Measurements from ENCODE around the gene NR5A2. TPM values are rescaled to one million over a fixed set of nuclear protein-coding genes. Genes with fewer than 3 reads are reported as not detected.

NR5A2 gene
- total and polyA plus RNA-seq, 10 of the 15 experiments (the other 5 are each of a cell fraction or from before 2014, with no cell fraction given) = 0.02 to 0.60 (median 0.15) TPM; not detected in 1

GRCh38 chr1:200115532-200115931 is 88.0 kb downstream of the NR5A2 start (continued):
- TF ChIP-seq SPI1 (IDR thresholded peaks at IDR 0.05; ENCODE audit: borderline replicate concordance, insufficient read depth, low read depth, low read length) = peak; percentile 60
- TF ChIP-seq, protein P1, sequence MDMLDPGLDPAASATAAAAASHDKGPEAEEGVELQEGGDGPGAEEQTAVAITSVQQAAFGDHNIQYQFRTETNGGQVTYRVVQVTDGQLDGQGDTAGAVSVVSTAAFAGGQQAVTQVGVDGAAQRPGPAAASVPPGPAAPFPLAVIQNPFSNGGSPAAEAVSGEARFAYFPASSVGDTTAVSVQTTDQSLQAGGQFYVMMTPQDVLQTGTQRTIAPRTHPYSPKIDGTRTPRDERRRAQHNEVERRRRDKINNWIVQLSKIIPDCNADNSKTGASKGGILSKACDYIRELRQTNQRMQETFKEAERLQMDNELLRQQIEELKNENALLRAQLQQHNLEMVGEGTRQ (IDR thresholded peaks at IDR 0.05; ENCODE audit: borderline replicate concordance, low read depth, low read length) = no peak
- no peak for TF ChIP-seq DPF2 (IDR thresholded peaks at IDR 0.05)
- TF ChIP-seq RUNX3 (IDR thresholded peaks at IDR 0.05; ENCODE audit: low read length) = no peak
- peak; percentile 80 for TF ChIP-seq MTA2 (IDR thresholded peaks at IDR 0.05; ENCODE audit: low read depth)
- TF ChIP-seq TCF7 (IDR thresholded peaks at IDR 0.05; ENCODE audit: borderline replicate concordance) = no peak
- TF ChIP-seq SUPT20H (IDR thresholded peaks at IDR 0.05; ENCODE audit: borderline replicate concordance, control insufficient read depth, low read depth, low read length) = no peak
- no peak for TF ChIP-seq SREBF1 (IDR thresholded peaks at IDR 0.05; ENCODE audit: low read length)
- 0 out of 4 replicates have a peak, but pooled peaks of 1 of the 2 experiments have one; percentile 13 for TF ChIP-seq EP300 (IDR thresholded peaks at IDR 0.05; ENCODE audit: borderline replicate concordance in 1 of 2, control insufficient read depth in 1 of 2, low read depth in 2 of 2, low read length in 2 of 2)

DNA sequence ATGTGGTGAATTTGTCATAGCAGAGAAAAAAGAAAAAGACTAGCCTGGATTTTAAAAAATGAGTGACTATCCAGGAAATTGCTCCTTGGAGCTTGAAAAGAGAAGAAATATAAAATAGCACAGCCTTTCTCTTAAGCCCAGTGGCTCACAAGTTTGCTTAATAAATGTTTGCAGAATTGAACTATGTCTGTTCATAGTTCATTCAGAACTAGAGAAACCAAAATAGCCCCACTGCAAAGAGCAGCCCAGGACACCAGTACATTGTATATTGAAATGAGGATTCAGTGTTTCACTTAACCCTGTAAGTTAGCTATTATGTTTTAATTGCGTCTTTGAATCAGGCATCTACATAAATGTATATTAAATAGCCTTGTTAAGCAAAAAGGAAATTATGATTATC is 88.8 kb downstream of the NR5A2 start:
- no peaks in the 10 kb centered on the region for H3K9me3 ChIP-seq (replicated peaks; ENCODE audit: control insufficient read depth, insufficient read depth, low read length)
- no peak overlapping the region for H3K27ac ChIP-seq (ENCODE audit: control insufficient read depth, insufficient read depth)
- H2AFZ ChIP-seq (ENCODE audit: control insufficient read depth, low read depth, low read length) = no peak overlapping the region
- H3K4me2 ChIP-seq (ENCODE audit: control insufficient read depth, insufficient read depth) = no peak overlapping the region
- TF ChIP-seq PML (IDR thresholded peaks at IDR 0.05; ENCODE audit: low read length) (no peak), MTA3 (IDR thresholded peaks at IDR 0.05; ENCODE audit: borderline replicate concordance, low read length) (no peak), SPI1 (IDR thresholded peaks at IDR 0.05; ENCODE audit: borderline replicate concordance, insufficient read depth, low read depth, low read length) (no peak), CBX3 (IDR thresholded peaks at IDR 0.05; ENCODE audit: borderline replicate concordance, low read depth) (no peak)
- ChIA-PET CTCF (interaction anchor here (1.0 to 1.8 kb wide), 2 partner anchors 12 to 23 kb away, joined by 3 to 6 read pairs; no protein-coding TSS in a partner anchor), POLR2A (interaction anchor here (0.6 to 1.5 kb wide), 4 partner anchors 13 to 187 kb away, joined by 3 to 6 read pairs (median 4); no protein-coding TSS in a partner anchor), SMC1A (ENCODE audit: uncharacterized antibody, unreplicated experiment) (interaction anchor here (0.8 to 8.7 kb wide), 12 partner anchors 10 to 362 kb away, joined by 3 to 89 read pairs (median 5); no protein-coding TSS in a partner anchor), RAD21 (ENCODE audit: unreplicated experiment) (interaction anchor here (1.1 to 5.5 kb wide), 2 partner anchors 13 to 18 kb away, joined by 3 to 41 read pairs; no protein-coding TSS in a partner anchor)
- FAIRE-seq (no peak), DNase-seq (ENCODE audit: low read depth, low spot score) (no peak), ATAC-seq (0 out of 3 replicates have a peak, but pooled peaks have one; percentile 14)
- no peak overlapping the region for H3K4me3 ChIP-seq
- no peak overlapping the region for H3K9ac ChIP-seq (ENCODE audit: control insufficient read depth, insufficient read depth, low read length)
- intact Hi-C loops (cut with micrococcal nuclease; ENCODE audit: unreplicated experiment) (no loop called here), in situ Hi-C loops (cut with MboI) (no loop called here)
- no peaks in the 10 kb centered on the region; the same call in 1 of the 2 replicates for H3K4me1 ChIP-seq (ENCODE audit: control insufficient read depth, insufficient read depth, low read length)
- no peaks in the 10 kb centered on the region for H3K27me3 ChIP-seq (replicated peaks in 1 of 2; ENCODE audit: control insufficient read depth in 2 of 2, insufficient read depth in 2 of 2, low read length in 1 of 2)
- H3K79me2 ChIP-seq (ENCODE audit: control insufficient read depth, insufficient read depth, low read length) = no peaks in the 10 kb centered on the region
- no TSS peak for BruUV-seq (replicated peaks)
- no peaks in the 10 kb centered on the region for H4K20me1 ChIP-seq (ENCODE audit: control insufficient read depth, insufficient read depth)
- no peaks in the 10 kb centered on the region for H3K36me3 ChIP-seq (ENCODE audit: control insufficient read depth in 2 of 2, insufficient read depth in 2 of 2, low read length in 1 of 2)
- WGBS (ENCODE audit: insufficient coverage, insufficient replicate concordance, low lambda C conversion rate, missing lambda C conversion rate) = 53% methylated on average over 1 of the region's 1 CpG

Data from GM12878 (cell line).